ENCODE results near the gene SAP30. TPM values are rescaled to one million over a fixed set of nuclear protein-coding genes. Genes with fewer than 3 reads are reported as not detected.

Gene SAP30
- total and polyA plus RNA-seq, 2 experiments from 2014 or later: 9.3 to 16.5 TPM

DNA sequence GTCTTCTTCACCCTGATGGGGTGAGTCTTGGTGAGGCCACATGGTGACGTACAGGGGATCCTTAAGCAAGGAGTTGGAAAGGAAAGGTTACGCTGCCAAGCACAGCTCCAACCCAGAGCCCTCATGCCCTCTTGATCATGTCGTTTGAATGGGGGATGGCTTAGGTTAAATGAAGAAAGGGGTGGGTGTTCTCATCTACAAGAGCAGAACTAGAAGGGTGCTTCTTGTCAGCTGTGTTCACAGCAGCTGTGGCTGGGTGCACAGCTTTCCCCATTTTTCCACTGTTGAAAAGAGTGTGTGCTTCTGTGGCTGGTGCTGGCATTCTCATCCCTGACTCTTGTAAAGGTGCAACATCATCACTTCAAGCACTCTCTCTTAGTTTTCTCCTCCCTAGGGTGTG is 43.7 kb downstream of the SAP30 start:
- Histone ChIP-seq H3K36me3 (ENCODE audit: insufficient read depth) (no peaks in the 10 kb centered on the region), H3K27me3 (ENCODE audit: insufficient read depth) (no peaks in the 10 kb centered on the region), H3K4me3 (no peak overlapping the region), H3K4me1 (ENCODE audit: insufficient read depth) (no peaks in the 10 kb centered on the region), H4K20me1 (replicated peaks; ENCODE audit: insufficient read depth) (no peaks in the 10 kb centered on the region), H3K4me2 (no peak overlapping the region), H2AFZ (no peak overlapping the region), H3F3A (replicated peaks; ENCODE audit: low read depth) (no peaks in the 10 kb centered on the region; the same call in 1 of the 2 replicates), H3K9me2 (ENCODE audit: insufficient read depth) (no peaks in the 10 kb centered on the region), H3K27ac (ENCODE audit: low read depth) (no peak overlapping the region), H3K79me2 (replicated peaks; ENCODE audit: insufficient read depth) (no peaks in the 10 kb centered on the region)
- Mint-ChIP-seq H3K36me3 (ENCODE audit: low read depth) (no peaks in the 10 kb centered on the region), H3K4me1 (no peaks in the 10 kb centered on the region), H3K9me3 (no peaks in the 10 kb centered on the region), H3K27ac (no peak overlapping the region), H3K27me3 (ENCODE audit: insufficient read depth, low read depth, poor library complexity) (peaks cover 7% of the 10 kb centered on the region), H3K4me3 (no peak overlapping the region)
- no peak for DNase-seq (ENCODE audit: low spot score)
- no peak for ATAC-seq
- TF ChIP-seq, protein P1, sequence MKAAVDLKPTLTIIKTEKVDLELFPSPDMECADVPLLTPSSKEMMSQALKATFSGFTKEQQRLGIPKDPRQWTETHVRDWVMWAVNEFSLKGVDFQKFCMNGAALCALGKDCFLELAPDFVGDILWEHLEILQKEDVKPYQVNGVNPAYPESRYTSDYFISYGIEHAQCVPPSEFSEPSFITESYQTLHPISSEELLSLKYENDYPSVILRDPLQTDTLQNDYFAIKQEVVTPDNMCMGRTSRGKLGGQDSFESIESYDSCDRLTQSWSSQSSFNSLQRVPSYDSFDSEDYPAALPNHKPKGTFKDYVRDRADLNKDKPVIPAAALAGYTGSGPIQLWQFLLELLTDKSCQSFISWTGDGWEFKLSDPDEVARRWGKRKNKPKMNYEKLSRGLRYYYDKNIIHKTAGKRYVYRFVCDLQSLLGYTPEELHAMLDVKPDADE (IDR thresholded peaks at IDR 0.05): no peak
- TF ChIP-seq JUNB (IDR thresholded peaks at IDR 0.05; ENCODE audit: unreplicated experiment) (no peak), CREB1 (CRISPR knock-in tag; IDR thresholded peaks at IDR 0.05; ENCODE audit: low read depth) (no peak), EZH2phosphoT487 (IDR thresholded peaks at IDR 0.05; ENCODE audit: unreplicated experiment) (no peak)
- TF ChIP-seq, protein P2, sequence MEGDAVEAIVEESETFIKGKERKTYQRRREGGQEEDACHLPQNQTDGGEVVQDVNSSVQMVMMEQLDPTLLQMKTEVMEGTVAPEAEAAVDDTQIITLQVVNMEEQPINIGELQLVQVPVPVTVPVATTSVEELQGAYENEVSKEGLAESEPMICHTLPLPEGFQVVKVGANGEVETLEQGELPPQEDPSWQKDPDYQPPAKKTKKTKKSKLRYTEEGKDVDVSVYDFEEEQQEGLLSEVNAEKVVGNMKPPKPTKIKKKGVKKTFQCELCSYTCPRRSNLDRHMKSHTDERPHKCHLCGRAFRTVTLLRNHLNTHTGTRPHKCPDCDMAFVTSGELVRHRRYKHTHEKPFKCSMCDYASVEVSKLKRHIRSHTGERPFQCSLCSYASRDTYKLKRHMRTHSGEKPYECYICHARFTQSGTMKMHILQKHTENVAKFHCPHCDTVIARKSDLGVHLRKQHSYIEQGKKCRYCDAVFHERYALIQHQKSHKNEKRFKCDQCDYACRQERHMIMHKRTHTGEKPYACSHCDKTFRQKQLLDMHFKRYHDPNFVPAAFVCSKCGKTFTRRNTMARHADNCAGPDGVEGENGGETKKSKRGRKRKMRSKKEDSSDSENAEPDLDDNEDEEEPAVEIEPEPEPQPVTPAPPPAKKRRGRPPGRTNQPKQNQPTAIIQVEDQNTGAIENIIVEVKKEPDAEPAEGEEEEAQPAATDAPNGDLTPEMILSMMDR (conservative IDR thresholded peaks at IDR 0.05; ENCODE audit: low read depth in 2 of 2): no peak
- TF ChIP-seq, protein P3, sequence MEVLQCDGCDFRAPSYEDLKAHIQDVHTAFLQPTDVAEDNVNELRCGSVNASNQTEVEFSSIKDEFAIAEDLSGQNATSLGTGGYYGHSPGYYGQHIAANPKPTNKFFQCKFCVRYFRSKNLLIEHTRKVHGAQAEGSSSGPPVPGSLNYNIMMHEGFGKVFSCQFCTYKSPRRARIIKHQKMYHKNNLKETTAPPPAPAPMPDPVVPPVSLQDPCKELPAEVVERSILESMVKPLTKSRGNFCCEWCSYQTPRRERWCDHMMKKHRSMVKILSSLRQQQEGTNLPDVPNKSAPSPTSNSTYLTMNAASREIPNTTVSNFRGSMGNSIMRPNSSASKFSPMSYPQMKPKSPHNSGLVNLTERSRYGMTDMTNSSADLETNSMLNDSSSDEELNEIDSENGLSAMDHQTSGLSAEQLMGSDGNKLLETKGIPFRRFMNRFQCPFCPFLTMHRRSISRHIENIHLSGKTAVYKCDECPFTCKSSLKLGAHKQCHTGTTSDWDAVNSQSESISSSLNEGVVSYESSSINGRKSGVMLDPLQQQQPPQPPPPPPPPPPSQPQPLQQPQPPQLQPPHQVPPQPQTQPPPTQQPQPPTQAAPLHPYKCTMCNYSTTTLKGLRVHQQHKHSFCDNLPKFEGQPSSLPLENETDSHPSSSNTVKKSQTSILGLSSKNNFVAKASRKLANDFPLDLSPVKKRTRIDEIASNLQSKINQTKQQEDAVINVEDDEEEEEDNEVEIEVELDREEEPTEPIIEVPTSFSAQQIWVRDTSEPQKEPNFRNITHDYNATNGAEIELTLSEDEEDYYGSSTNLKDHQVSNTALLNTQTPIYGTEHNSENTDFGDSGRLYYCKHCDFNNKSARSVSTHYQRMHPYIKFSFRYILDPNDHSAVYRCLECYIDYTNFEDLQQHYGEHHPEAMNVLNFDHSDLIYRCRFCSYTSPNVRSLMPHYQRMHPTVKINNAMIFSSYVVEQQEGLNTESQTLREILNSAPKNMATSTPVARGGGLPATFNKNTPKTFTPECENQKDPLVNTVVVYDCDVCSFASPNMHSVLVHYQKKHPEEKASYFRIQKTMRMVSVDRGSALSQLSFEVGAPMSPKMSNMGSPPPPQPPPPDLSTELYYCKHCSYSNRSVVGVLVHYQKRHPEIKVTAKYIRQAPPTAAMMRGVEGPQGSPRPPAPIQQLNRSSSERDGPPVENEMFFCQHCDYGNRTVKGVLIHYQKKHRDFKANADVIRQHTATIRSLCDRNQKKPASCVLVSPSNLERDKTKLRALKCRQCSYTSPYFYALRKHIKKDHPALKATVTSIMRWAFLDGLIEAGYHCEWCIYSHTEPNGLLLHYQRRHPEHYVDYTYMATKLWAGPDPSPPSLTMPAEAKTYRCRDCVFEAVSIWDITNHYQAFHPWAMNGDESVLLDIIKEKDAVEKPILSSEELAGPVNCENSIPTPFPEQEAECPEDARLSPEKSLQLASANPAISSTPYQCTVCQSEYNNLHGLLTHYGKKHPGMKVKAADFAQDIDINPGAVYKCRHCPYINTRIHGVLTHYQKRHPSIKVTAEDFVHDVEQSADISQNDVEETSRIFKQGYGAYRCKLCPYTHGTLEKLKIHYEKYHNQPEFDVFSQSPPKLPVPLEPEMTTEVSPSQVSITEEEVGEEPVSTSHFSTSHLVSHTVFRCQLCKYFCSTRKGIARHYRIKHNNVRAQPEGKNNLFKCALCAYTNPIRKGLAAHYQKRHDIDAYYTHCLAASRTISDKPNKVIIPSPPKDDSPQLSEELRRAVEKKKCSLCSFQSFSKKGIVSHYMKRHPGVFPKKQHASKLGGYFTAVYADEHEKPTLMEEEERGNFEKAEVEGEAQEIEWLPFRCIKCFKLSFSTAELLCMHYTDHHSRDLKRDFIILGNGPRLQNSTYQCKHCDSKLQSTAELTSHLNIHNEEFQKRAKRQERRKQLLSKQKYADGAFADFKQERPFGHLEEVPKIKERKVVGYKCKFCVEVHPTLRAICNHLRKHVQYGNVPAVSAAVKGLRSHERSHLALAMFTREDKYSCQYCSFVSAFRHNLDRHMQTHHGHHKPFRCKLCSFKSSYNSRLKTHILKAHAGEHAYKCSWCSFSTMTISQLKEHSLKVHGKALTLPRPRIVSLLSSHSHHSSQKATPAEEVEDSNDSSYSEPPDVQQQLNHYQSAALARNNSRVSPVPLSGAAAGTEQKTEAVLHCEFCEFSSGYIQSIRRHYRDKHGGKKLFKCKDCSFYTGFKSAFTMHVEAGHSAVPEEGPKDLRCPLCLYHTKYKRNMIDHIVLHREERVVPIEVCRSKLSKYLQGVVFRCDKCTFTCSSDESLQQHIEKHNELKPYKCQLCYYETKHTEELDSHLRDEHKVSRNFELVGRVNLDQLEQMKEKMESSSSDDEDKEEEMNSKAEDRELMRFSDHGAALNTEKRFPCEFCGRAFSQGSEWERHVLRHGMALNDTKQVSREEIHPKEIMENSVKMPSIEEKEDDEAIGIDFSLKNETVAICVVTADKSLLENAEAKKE (CRISPR knock-in tag; IDR thresholded peaks at IDR 0.05): no peak

Data from GM23338 (cell line).